Activated T-helper 1 cell treated with anti-CD3 and anti-CD28 coated beads, Interleukin-12 subunit alpha, Interleukin-12 subunit beta, Interleukin-2, Interleukin-4 antibody, amounts not matched to agents 30 ng/mL and 10 ng/mL and 1 ng/mL, durations not matched to agents 14 hours and 24 hours and 36 hours (primary cell): Measurements from ENCODE around the gene ARMH1. TPM values are rescaled to one million over a fixed set of nuclear protein-coding genes. Genes with fewer than 3 reads are reported as not detected.
"Not testable (repeated sequence)": the region's sequence is repeated elsewhere in the genome, so short reads cannot be mapped to it uniquely, and the experiment has no call there.

Experiments used
- DNase-seq: peaks from one replicate; pipeline ENCODE4 v3.0.0; 2021; ENCODE audit warnings: low spot score
- H3K27ac Mint-ChIP-seq: one replicate; pipeline ENCODE4 v1.8.0; 2021; ENCODE audit warnings: mild to moderate bottlenecking, mixed read lengths
- H3K27me3 Mint-ChIP-seq: one replicate; pipeline ENCODE4 v1.8.0; 2022; ENCODE audit warnings: mild to moderate bottlenecking, moderate library complexity, mixed read lengths; ENCODE audit not compliant: insufficient read depth
- H3K36me3 Mint-ChIP-seq: one replicate; pipeline ENCODE4 v1.8.0; 2021; ENCODE audit warnings: low read depth, mixed read lengths
- H3K4me1 Mint-ChIP-seq: one replicate; pipeline ENCODE4 v1.8.0; 2021; ENCODE audit warnings: low read depth, mixed read lengths
- H3K4me3 Mint-ChIP-seq: one replicate; pipeline ENCODE4 v1.8.0; 2021; ENCODE audit warnings: mild to moderate bottlenecking, moderate library complexity, mixed read lengths
- H3K9me3 Mint-ChIP-seq: one replicate; pipeline ENCODE4 v1.8.0; 2021; ENCODE audit warnings: mixed read lengths
- intact Hi-C: fragments of 100-400 bp; cut with micrococcal nuclease; formaldehyde crosslinking; loops from one replicate; pipeline ENCODE4 v1.15.1; 2024
- total RNA-seq: library from RNA; stranded (reverse); gene quantifications from 2 replicates; pipeline ENCODE4 v1.2.3, GENCODE V29; 2022

ARMH1 gene
- total RNA-seq, 1 donor from 2014 or later, result 99.8 TPM

- Mint-ChIP-seq H3K27me3 (no peaks in the 10 kb centered on the region), H3K4me3 (no peak overlapping the region), H3K4me1 (peaks cover 15% of the 10 kb centered on the region), H3K27ac (no peak overlapping the region), H3K36me3 (no peaks in the 10 kb centered on the region), H3K9me3 (no peaks in the 10 kb centered on the region)
- intact Hi-C loops, result no loop called here
- DNase-seq, result no peak
These were observed 11.1 kb upstream of the ARMH1 start for GRCh38 chr1:44663417-44663816.

- Mint-ChIP-seq H3K27me3 (no peaks in the 10 kb centered on the region), H3K27ac (peak overlapping the region; percentile 68), H3K9me3 (no peaks in the 10 kb centered on the region), H3K4me1 (peaks cover 15% of the 10 kb centered on the region), H3K4me3 (peak overlapping the region; percentile 54), H3K36me3 (no peaks in the 10 kb centered on the region)
- intact Hi-C loops, result loop anchor here (1.0 kb wide), 1 partner anchor 9 kb away; the partner anchor contains the start of genes ARMH1 and TMEM53
- DNase-seq, result no peak
These were observed 9.7 kb upstream of the ARMH1 start for GRCh38 chr1:44664730-44665370.

- intact Hi-C loops, H3K9me3 Mint-ChIP-seq, H3K27ac Mint-ChIP-seq, H3K4me3 Mint-ChIP-seq, H3K36me3 Mint-ChIP-seq, H3K27me3 Mint-ChIP-seq, DNase-seq: not testable (repeated sequence)
- peaks cover 15% of the 10 kb centered on the region for H3K4me1 Mint-ChIP-seq
These were observed 7.8 kb upstream of the ARMH1 start for GRCh38 chr1:44666719-44667118.

- no peak for DNase-seq
- no peaks in the 10 kb centered on the region for H3K27me3 Mint-ChIP-seq
- H3K27ac Mint-ChIP-seq, result no peak overlapping the region
- no peak overlapping the region for H3K4me3 Mint-ChIP-seq
- peaks cover 2% of the 10 kb centered on the region for H3K36me3 Mint-ChIP-seq
- H3K9me3 Mint-ChIP-seq, result no peaks in the 10 kb centered on the region
- H3K4me1 Mint-ChIP-seq, result peaks cover 30% of the 10 kb centered on the region
- intact Hi-C loops, result no loop called here
These were observed 3.5 kb upstream of the ARMH1 start for GRCh38 chr1:44670751-44671640.

GRCh38 chr1:44672254-44672955 lies 2.1 kb upstream of the ARMH1 start:
- DNase-seq, result no peak
- H3K4me3 Mint-ChIP-seq, result peak overlapping the region; percentile 80
- H3K36me3 Mint-ChIP-seq, result peaks cover 2% of the 10 kb centered on the region
- no peaks in the 10 kb centered on the region for H3K9me3 Mint-ChIP-seq
- intact Hi-C loops, result no loop called here
- peaks cover 30% of the 10 kb centered on the region for H3K4me1 Mint-ChIP-seq
- peak overlapping the region; percentile 53 for H3K27ac Mint-ChIP-seq
- H3K27me3 Mint-ChIP-seq, result no peaks in the 10 kb centered on the region

GRCh38 chr1:44672961-44673674 lies 1.4 kb upstream of the ARMH1 start:
- H3K36me3 Mint-ChIP-seq, result peaks cover 2% of the 10 kb centered on the region
- no peak for DNase-seq

DNA sequence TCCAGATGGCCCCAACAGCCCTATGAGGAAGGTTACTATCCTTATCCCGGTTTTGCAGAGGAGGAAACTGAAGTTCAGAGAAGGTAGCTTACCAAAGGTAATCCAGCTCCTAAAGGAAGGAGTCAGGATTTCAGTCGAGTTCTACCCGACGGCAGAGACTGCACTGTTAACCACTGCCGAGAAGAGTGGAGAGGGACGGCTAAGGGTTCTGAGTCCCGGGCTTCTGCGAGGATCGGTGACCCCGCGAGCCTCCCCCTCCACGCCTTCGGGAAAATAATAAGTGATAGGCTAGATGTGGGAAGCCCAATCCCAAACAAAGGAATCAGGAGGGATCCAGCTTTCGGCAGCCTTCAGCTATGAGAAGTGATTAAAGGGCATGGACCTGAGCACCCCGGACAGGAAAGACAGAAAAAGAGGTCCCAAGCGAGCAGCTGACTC lies 820 bp upstream of the ARMH1 start:
- Mint-ChIP-seq H3K4me3 (peak overlapping the region; percentile 80), H3K27ac (peak overlapping the region; percentile 71), H3K27me3 (no peaks in the 10 kb centered on the region), H3K4me1 (peaks cover 30% of the 10 kb centered on the region), H3K9me3 (no peaks in the 10 kb centered on the region), H3K36me3 (peaks cover 2% of the 10 kb centered on the region)
- DNase-seq, result no peak
- intact Hi-C loops, result loop anchor here (1.0 to 2.0 kb wide), 14 partner anchors 9 to 1013 kb away; partner anchors contain the start of genes BTBD19, EIF2B3, ERI3 and GPBP1L1

More at GRCh38 chr1:44672961-44673674, 1.4 kb upstream of the ARMH1 start:
- Mint-ChIP-seq H3K4me1 (peaks cover 30% of the 10 kb centered on the region), H3K27me3 (no peaks in the 10 kb centered on the region), H3K27ac (peak overlapping the region; percentile 71), H3K4me3 (peak overlapping the region; percentile 80), H3K9me3 (no peaks in the 10 kb centered on the region)
- intact Hi-C loops, result no loop called here

- H3K4me3 Mint-ChIP-seq, result peak overlapping the region; percentile 80
- no peaks in the 10 kb centered on the region for H3K9me3 Mint-ChIP-seq
- peaks cover under 1% of the 10 kb centered on the region for H3K36me3 Mint-ChIP-seq
- peak overlapping the region; percentile 79 for H3K27ac Mint-ChIP-seq
- H3K27me3 Mint-ChIP-seq, result no peaks in the 10 kb centered on the region
- DNase-seq, result no peak
- intact Hi-C loops, result loop anchor here (2.0 kb wide), 3 partner anchors 22 to 134 kb away; partner anchors contain the start of gene BTBD19
- peaks cover 30% of the 10 kb centered on the region for H3K4me1 Mint-ChIP-seq
These were observed 672 bp downstream of the ARMH1 start for GRCh38 chr1:44675186-44675585.

- no peak overlapping the region for H3K27ac Mint-ChIP-seq
- H3K4me1 Mint-ChIP-seq, result peaks cover 30% of the 10 kb centered on the region
- intact Hi-C loops, result no loop called here
- no peaks in the 10 kb centered on the region for H3K9me3 Mint-ChIP-seq
- H3K27me3 Mint-ChIP-seq, result no peaks in the 10 kb centered on the region
- H3K4me3 Mint-ChIP-seq, result no peak overlapping the region
- no peak for DNase-seq
- no peaks in the 10 kb centered on the region for H3K36me3 Mint-ChIP-seq
These were observed 2.1 kb downstream of the ARMH1 start for GRCh38 chr1:44676484-44677200.

- intact Hi-C loops, result no loop called here
- Mint-ChIP-seq H3K4me3 (no peak overlapping the region), H3K4me1 (peaks cover 24% of the 10 kb centered on the region), H3K9me3 (no peaks in the 10 kb centered on the region), H3K36me3 (no peaks in the 10 kb centered on the region), H3K27me3 (no peaks in the 10 kb centered on the region), H3K27ac (no peak overlapping the region)
- no peak for DNase-seq
These were observed 2.8 kb downstream of the ARMH1 start for GRCh38 chr1:44677201-44677766.

DNA sequence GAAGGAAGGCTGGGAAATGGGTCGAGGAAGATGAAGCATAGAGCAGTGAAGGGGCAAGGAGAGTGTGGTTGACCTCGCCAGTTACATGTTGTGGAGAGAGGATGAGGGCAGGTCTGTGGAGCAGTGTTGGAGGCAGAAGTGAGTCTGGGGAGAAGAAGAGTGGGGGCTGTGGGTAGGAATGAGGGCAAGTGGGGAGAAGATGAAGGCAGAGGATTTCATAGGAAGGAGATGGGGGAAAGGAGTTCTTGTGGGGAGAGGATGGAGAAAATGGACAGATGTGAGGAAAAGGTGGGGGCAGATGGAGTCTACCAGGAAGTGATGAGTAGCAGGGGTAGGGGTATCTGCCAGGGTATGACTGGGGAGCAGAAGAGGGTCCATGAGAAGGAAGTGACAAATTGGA lies 3.6 kb downstream of the ARMH1 start:
- intact Hi-C loops, result no loop called here
- H3K27ac Mint-ChIP-seq, result no peak overlapping the region
- H3K4me3 Mint-ChIP-seq, result no peak overlapping the region
- H3K27me3 Mint-ChIP-seq, result no peaks in the 10 kb centered on the region
- no peak for DNase-seq
- H3K36me3 Mint-ChIP-seq, result no peaks in the 10 kb centered on the region
- peaks cover 15% of the 10 kb centered on the region for H3K4me1 Mint-ChIP-seq
- no peaks in the 10 kb centered on the region for H3K9me3 Mint-ChIP-seq
